Right lung (tissue), 5 donors: ENCODE measurements around the gene SLC25A24. TPM values are rescaled to one million over a fixed set of nuclear protein-coding genes. Genes with fewer than 3 reads are reported as not detected.

ENCODE experiments used
- DNase-seq, 2 donors: peaks; one replicate each; pipeline ENCODE4 v3.0.0-alpha.2; 2013
- polyA plus RNA-seq, 5 donors: library from polyadenylated mRNA; unstranded; fragments of 120-200 nt; gene quantifications; one replicate each; pipeline versions ENCODE4 v1.2.1 to v1.2.3, GENCODE V29; 2013; ENCODE audit warnings: inconsistent platforms in 1 of 5, low replicate concordance in 1 of 5; ENCODE audit not compliant: insufficient read length in 5 of 5, insufficient read depth in 1 of 5

SLC25A24 gene
- polyA plus RNA-seq, 5 donors: 61.5 to 86.5 (median 70.8) TPM

DNA sequence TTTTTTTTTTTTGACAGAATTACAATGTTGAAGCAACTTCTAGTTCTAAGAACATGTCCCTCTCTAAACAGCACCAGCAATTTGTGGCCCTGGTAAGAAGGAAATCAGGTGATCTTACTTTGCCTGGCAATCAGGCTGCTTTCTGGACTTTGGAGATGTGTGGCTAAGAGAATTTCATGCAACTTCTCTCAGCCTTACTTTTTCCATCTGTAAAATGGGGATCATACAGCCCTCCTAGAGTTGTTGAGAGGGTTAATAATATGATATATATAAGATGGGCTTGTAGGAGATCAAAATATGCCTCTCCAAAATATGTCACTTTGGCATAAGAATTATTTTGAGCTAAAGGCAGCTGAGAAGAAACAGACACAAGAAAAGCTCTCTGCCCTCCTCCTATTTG, 92.0 kb downstream of the SLC25A24 start:
- no peak for DNase-seq

DNA sequence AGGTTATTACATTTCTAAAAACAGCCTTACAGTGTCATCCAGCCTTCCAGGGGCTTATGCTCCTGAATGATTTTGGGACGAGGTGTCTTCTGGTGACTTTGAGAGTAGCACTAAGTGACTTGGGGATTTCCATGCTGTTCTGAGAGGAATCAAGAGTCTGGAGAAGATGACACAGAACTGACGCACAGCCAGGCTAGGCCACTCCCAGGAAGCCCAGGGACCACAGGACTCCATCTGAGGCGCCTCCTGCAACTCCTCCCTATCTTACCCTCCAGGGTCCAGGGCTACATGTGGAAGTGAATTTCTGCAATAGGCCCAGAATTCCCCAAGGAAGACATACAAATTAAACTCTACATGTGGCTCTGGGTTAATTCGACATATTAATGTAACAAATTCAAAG, 92.5 kb downstream of the SLC25A24 start:
- no peak for DNase-seq

DNA sequence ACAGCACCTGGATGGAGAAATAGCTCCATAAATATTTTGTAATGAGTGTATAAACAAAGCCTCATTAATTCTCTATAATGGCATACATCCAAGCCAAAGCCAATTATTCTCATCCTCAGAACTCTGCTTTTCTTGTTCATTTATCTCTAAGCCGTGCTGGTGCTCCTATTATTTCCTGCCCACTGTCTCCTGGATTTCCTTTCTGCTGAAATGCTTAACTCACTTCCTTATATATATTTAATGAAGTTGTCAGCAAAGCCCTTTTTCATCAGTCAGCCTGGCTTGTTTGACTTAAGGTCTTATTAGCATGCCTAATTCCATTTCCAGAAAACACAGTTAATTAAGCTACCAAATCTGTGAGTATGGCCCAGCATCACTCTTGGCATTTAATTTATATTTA, 93.4 kb downstream of the SLC25A24 start:
- no peak for DNase-seq

DNA sequence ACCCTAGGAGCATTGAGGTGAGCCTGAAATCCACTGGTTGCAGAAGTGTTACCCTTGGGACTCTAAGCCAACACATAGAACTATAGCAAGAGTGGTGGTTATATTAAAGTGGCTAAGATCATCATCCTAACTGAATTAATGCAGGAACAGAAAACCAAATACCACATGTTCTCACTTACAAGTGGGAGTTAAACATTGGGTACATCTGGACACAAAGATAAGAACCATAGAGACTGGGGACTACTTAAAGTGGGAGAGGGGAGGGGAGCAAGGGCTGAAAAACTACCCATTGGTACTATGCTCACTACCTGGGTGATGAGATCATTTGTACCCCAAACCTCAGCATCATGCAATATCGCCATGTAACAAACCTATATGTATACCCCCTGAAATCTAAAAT, 100.0 kb downstream of the SLC25A24 start:
- DNase-seq: no peak

DNA sequence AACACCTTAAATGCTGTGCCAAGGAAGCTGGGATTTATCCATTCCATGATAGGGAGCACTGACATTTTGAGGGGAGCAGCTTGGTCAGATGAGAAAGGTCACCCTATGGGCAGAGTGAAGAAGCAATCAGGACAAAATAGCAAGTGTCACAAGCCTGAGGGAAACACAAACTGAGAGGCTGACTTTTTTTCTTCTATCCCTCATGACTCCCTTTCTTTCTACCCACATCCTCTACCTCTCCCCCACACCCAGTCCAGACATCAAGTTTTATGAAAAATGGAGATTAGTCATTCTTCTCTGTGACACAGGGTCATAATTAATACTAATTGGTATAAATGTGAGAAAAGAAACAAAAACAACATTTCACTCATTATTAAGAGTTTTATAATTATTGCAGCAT, 103.1 kb downstream of the SLC25A24 start:
- no peak for DNase-seq

DNA sequence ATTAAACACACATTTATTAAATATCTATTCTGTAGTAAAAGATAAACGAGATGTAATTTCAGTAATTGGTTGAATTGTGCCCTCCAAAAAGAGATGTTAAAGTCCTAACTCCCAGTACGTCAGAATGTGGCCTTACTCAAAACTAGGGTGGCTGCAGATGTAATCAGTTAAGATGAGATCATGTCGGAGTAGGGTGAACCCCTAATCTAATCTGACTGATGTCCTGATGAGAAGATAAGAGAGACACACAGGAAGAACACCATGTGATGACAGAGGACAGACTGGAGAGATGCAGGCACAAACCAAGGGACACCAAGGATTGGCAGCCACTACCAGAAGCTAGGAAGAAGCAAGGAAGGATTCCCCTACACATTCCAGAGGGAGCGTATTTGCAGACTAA, 104.1 kb downstream of the SLC25A24 start:
- DNase-seq: no peak

DNA sequence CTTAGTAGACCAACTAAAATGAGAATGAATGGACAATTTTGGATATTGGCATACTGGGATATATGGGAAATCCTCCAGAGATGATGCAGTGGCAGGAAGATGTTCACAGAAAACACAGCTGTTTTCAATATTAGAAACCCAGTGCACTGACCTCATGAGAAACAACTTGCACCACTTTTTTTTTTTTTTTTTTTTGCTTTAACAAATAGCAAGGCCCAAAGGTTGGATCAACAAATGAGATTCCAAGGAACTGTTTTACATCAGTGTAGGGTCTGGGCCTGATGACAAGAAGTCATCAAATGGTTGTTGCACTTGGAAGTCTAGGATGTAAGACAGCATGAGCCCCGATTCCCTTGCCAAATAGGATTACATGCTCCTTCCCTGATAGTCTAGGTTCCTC, 110.7 kb downstream of the SLC25A24 start:
- DNase-seq: no peak

DNA sequence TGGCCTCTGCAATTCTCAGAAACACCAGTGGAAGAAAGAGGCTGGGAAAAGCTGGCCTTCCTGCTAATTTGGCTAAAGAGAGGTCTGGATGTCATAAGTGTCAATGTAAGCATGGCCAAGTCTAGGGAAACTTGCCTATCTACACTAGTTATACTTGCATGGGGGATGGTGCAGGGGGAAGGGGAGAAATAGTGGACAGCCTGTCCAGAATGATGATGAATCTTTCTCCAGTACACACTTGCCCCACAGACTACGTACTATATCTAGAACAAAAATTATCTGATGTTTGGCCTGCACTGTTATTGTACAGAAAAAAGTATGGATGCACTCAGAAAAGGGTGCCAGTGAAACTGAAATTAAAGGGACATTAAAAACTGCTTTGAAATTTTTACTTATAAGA, 114.5 kb downstream of the SLC25A24 start:
- DNase-seq: no peak

DNA sequence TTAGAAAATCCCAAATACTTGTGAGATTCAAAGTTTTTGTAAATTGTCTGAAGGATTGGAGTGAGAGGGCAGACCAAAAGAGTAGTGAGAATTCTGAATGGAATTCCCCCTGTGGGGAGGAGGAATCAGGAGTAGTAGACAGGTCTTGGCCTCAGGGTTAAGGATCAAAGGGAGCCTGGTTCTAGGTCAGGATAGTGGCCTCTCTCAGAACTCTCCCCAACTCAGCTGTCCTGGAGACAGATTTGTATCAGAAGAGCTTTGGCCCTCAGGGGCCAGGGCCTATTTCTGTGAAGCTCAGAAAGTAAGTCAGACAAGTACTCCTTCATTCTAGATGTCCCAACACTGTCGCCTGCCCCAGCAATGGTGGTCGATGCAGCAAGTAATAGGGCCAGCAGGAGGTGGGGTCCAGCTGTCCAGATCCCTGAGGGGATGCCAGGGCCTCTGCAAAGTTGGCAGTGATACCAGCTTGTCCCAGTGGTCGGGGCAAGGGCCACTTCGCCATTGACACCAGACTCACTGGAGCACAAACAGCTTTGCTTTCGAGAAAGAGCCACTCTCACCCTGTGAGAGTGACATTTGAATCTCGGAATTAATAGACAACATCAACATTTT, 115.2 kb downstream of the SLC25A24 start:
- no peak for DNase-seq

Other genes with a start within 250 kb of the SLC25A24 start
- gene VAV3, start 235.2 kb downstream of the SLC25A24 start, polyA plus RNA-seq: 1 to 10 TPM; 5.9 to 6.8 (median 6.6) TPM
- under 1 TPM in 1 of 5 donors, not detected in 4; 0.14 TPM for gene NBPF4, start 43.7 kb upstream of the SLC25A24 start, polyA plus RNA-seq
- not detected for gene NBPF6, start 250.0 kb upstream of the SLC25A24 start, polyA plus RNA-seq